HepG2 (cell line): ENCODE data around the gene ANKZF1. TPM values are rescaled to one million over a fixed set of nuclear protein-coding genes. Genes with fewer than 3 reads are reported as not detected.

Experiments
- PHF21A ChIP-seq: sonication (generic); formaldehyde crosslinking; IDR thresholded peaks from 2 replicates; pipeline ENCODE4 v1.5.0; 2020; ENCODE audit warnings: mild to moderate bottlenecking, missing genetic modification reagents
- TCF7 ChIP-seq: sonication (generic); IDR thresholded peaks from 2 replicates; pipeline ENCODE4 v1.6.1; 2016; ENCODE audit warnings: antibody characterized with exemption, low read depth
- ZFP90 ChIP-seq: sonication (generic); formaldehyde crosslinking; IDR thresholded peaks from 2 replicates; pipeline ENCODE4 v1.8.0; 2022; ENCODE audit warnings: missing genetic modification reagents, mild to moderate bottlenecking, inconsistent platforms, borderline replicate concordance
- ZFY ChIP-seq: sonication (generic); formaldehyde crosslinking; IDR thresholded peaks from 2 replicates; pipeline ENCODE4 v1.4.0; 2020; ENCODE audit warnings: missing genetic modification reagents
- ZNF550 ChIP-seq: sonication (generic); formaldehyde crosslinking; IDR thresholded peaks from 2 replicates; pipeline ENCODE4 v1.4.0; 2020; ENCODE audit warnings: mild to moderate bottlenecking, missing genetic modification reagents, borderline replicate concordance
- polyA plus RNA-seq, 8 experiments: library from polyadenylated mRNA; depleted of rRNA in 3 of 8; stranded (reverse) in 7 of 8; unstranded in 1 of 8; fragments of >200 nt; fragmentation: Illumina TruSeq in 4 of 8; extraction: Trizol in 4 of 8; gene quantifications; 2 replicates each; pipeline versions ENCODE4 v1.2.1 to v1.2.3, GENCODE V29; 2011 to 2016; ENCODE audit warnings: low read depth in 4 of 8, missing spikeins in 1 of 8, mixed read lengths in 1 of 8; ENCODE audit not compliant: insufficient read depth in 1 of 8
- total RNA-seq, 5 experiments: library from RNA; depleted of rRNA; stranded (reverse); fragments of >200 nt; fragmentation: Illumina TruSeq; extraction: Trizol; gene quantifications; 2 replicates each; pipeline ENCODE4 v1.2.3, GENCODE V29; 2016; ENCODE audit warnings: low read depth in 1 of 5
- TF ChIP-seq, protein P1 (sequence below): sonication (generic); formaldehyde crosslinking; IDR thresholded peaks from 2 replicates; pipeline ENCODE4 v1.5.0; 2020; ENCODE audit warnings: mild to moderate bottlenecking, missing genetic modification reagents, borderline replicate concordance
- TF ChIP-seq, protein P2 (sequence below): sonication (generic); formaldehyde crosslinking; IDR thresholded peaks from 2 replicates; pipeline ENCODE4 v1.5.0; 2020; ENCODE audit warnings: missing genetic modification reagents
- TF ChIP-seq, protein P3 (sequence below): sonication (generic); formaldehyde crosslinking; IDR thresholded peaks from 2 replicates; pipeline ENCODE4 v1.8.1; 2023; ENCODE audit warnings: mild to moderate bottlenecking, inconsistent platforms, moderate library complexity, missing genetic modification reagents, borderline replicate concordance

The ANKZF1 gene
- total and polyA plus RNA-seq, 2 of the 13 experiments (the other 11 are each of a cell fraction or from before 2014, with no cell fraction given) = 25.3 to 128 TPM

DNA sequence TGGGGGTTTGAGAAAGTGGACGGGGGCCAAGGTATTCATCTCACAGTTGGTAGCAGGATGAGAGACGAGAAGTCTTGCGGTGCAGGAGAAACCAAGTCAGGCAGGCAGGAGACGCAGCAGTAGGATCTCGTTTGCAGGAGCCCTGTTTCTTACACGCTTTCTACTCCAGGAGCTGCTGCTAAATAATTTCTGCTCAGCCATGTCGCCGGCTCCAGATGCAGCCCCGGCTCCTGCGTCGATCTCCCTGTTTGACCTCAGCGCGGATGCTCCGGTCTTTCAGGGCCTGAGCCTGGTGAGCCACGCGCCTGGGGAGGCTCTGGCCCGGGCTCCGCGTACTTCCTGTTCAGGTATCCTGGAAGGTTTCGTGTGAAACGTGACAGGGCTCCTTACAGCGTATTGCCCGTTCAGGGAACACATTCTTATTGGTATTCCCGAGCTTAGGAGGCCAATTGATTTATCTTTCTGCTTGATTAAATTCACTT is 494 bp downstream of the ANKZF1 start (continued):
- peak; percentile 42; the same call in 1 of the 2 replicates for TF ChIP-seq ZFY
- TF ChIP-seq, protein P1, sequence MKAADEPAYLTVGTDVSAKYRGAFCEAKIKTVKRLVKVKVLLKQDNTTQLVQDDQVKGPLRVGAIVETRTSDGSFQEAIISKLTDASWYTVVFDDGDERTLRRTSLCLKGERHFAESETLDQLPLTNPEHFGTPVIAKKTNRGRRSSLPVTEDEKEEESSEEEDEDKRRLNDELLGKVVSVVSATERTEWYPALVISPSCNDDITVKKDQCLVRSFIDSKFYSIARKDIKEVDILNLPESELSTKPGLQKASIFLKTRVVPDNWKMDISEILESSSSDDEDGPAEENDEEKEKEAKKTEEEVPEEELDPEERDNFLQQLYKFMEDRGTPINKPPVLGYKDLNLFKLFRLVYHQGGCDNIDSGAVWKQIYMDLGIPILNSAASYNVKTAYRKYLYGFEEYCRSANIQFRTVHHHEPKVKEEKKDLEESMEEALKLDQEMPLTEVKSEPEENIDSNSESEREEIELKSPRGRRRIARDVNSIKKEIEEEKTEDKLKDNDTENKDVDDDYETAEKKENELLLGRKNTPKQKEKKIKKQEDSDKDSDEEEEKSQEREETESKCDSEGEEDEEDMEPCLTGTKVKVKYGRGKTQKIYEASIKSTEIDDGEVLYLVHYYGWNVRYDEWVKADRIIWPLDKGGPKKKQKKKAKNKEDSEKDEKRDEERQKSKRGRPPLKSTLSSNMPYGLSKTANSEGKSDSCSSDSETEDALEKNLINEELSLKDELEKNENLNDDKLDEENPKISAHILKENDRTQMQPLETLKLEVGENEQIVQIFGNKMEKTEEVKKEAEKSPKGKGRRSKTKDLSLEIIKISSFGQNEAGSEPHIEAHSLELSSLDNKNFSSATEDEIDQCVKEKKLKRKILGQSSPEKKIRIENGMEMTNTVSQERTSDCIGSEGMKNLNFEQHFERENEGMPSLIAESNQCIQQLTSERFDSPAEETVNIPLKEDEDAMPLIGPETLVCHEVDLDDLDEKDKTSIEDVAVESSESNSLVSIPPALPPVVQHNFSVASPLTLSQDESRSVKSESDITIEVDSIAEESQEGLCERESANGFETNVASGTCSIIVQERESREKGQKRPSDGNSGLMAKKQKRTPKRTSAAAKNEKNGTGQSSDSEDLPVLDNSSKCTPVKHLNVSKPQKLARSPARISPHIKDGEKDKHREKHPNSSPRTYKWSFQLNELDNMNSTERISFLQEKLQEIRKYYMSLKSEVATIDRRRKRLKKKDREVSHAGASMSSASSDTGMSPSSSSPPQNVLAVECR (CRISPR knock-in tag) = peak; percentile 74; the same call in 1 of the 2 replicates
- TF ChIP-seq, protein P2, sequence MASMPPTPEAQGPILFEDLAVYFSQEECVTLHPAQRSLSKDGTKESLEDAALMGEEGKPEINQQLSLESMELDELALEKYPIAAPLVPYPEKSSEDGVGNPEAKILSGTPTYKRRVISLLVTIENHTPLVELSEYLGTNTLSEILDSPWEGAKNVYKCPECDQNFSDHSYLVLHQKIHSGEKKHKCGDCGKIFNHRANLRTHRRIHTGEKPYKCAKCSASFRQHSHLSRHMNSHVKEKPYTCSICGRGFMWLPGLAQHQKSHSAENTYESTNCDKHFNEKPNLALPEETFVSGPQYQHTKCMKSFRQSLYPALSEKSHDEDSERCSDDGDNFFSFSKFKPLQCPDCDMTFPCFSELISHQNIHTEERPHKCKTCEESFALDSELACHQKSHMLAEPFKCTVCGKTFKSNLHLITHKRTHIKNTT (CRISPR knock-in tag) = no peak
- 0 out of 2 replicates have a peak, but pooled peaks have one; percentile 3 for TF ChIP-seq PHF21A
- TF ChIP-seq, protein P3, sequence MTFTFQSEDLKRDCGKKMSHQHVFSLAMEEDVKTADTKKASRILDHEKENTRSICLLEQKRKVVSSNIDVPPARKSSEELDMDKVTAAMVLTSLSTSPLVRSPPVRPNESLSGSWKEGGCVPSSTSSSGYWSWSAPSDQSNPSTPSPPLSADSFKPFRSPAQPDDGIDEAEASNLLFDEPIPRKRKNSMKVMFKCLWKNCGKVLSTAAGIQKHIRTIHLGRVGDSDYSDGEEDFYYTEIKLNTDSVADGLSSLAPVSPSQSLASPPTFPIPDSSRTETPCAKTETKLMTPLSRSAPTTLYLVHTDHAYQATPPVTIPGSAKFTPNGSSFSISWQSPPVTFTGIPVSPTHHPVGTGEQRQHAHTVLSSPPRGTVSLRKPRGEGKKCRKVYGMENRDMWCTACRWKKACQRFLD (CRISPR knock-in tag) = no peak; the same call in 1 of the 2 replicates
- peak; percentile 66 for TF ChIP-seq ZFP90 (CRISPR knock-in tag)
- TF ChIP-seq ZNF550 (CRISPR knock-in tag) = no peak
- no peak for TF ChIP-seq TCF7
